Endothelial cell of umbilical vein (primary cell): Measurements from ENCODE around the gene DSCAML1. TPM values are rescaled to one million over a fixed set of nuclear protein-coding genes. Genes with fewer than 3 reads are reported as not detected.

ENCODE experiments used
- BruUV-seq: library from RNA; stranded (reverse); fragments of 400-500 nt; replicated peaks from 2 replicates; lab custom pipeline; 2021; lab: Mats Ljungman, UMichigan
- CTCF ChIA-PET: fragments of 300-600, 350-600 bp; sonication (Branson Sonifier 250); formaldehyde crosslinking; loops from one replicate; lab custom pipeline; 2021; ENCODE audit warnings: antibody characterized with exemption, inconsistent platforms; lab: Charles Lee
- POLR2A ChIA-PET: fragments of 300-600, 350-600 bp; sonication (Branson Sonifier 250); formaldehyde crosslinking; loops from one replicate; lab custom pipeline; 2021; ENCODE audit warnings: antibody characterized with exemption, inconsistent platforms; lab: Charles Lee
- DNase-seq: peaks from one replicate; pipeline ENCODE4 v3.0.0-alpha.2; 2011; ENCODE audit warnings: low read depth, low spot score
- FAIRE-seq: peaks from 2 replicates; lab custom pipeline; 2011; peaks lifted over from hg19 to GRCh38; lab: Jason Lieb, UNC
- H2AFZ ChIP-seq: 2 replicates; pipeline ENCODE4 v1.6.0; 2012; ENCODE audit warnings: low read depth, low read length, control low read depth, inconsistent platforms
- H3K27ac ChIP-seq: 2 replicates; pipeline ENCODE4 v1.5.1; 2011; ENCODE audit warnings: low read depth, mild to moderate bottlenecking, control low read depth, low read length, moderate library complexity; ENCODE audit not compliant: insufficient read depth
- H3K27me3 ChIP-seq, 2 experiments: 2 replicates each; pipeline versions ENCODE4 v1.6.0 to v1.6.1; 2011; ENCODE audit warnings: low read length in 2 of 2, mixed read lengths in 1 of 2; ENCODE audit not compliant: control insufficient read depth in 2 of 2, insufficient read depth in 2 of 2
- H3K36me3 ChIP-seq, 2 experiments: 2 replicates in 1 of 2; 3 replicates in 1 of 2; pipeline ENCODE4 v1.5.1; 2011; ENCODE audit warnings: low read length in 2 of 2, mild to moderate bottlenecking in 1 of 2, moderate library complexity in 1 of 2; ENCODE audit not compliant: control insufficient read depth in 2 of 2, insufficient read depth in 2 of 2; ENCODE audit errors: extremely low read depth in 1 of 2
- H3K4me1 ChIP-seq: 3 replicates; pipeline ENCODE4 v1.5.1; 2011; ENCODE audit warnings: mild to moderate bottlenecking, low read length; ENCODE audit not compliant: control insufficient read depth, insufficient read depth; ENCODE audit errors: extremely low read depth
- H3K4me2 ChIP-seq: 2 replicates; pipeline ENCODE4 v1.6.1; 2011; ENCODE audit warnings: low read length, control low read depth, mixed read lengths; ENCODE audit not compliant: insufficient read depth
- H3K4me3 ChIP-seq, 3 experiments: fragments of 200-600 bp in 1 of 3; sonication (generic), shearing (Covaris generic) in 1 of 3; replicated peaks in 1 of 3; 2 replicates each; pipeline ENCODE4 v1.5.1; 2011 to 2016; ENCODE audit warnings: control low read depth in 3 of 3, low read length in 3 of 3, mild to moderate bottlenecking in 2 of 3, inconsistent platforms in 1 of 3, low read depth in 1 of 3, moderate library complexity in 1 of 3; ENCODE audit not compliant: insufficient read depth in 1 of 3
- H3K79me2 ChIP-seq: 2 replicates; pipeline ENCODE4 v1.6.0; 2012; ENCODE audit warnings: low read length, inconsistent platforms; ENCODE audit not compliant: control insufficient read depth, insufficient read depth
- H3K9ac ChIP-seq: replicated peaks from 2 replicates; pipeline ENCODE3; 2011; ENCODE audit warnings: low read length, control low read depth; ENCODE audit not compliant: insufficient read depth; ENCODE audit errors: extremely low read depth
- H3K9me1 ChIP-seq: replicated peaks from 3 replicates; pipeline ENCODE4 v1.6.0; 2011; ENCODE audit warnings: mild to moderate bottlenecking, low read length; ENCODE audit not compliant: control insufficient read depth, insufficient read depth; ENCODE audit errors: extremely low read depth
- H3K9me3 ChIP-seq: replicated peaks from 2 replicates; pipeline ENCODE4 v1.5.1; 2012; ENCODE audit warnings: low read length, inconsistent platforms; ENCODE audit not compliant: control insufficient read depth, insufficient read depth
- H4K20me1 ChIP-seq: replicated peaks from 2 replicates; pipeline ENCODE3; 2011; ENCODE audit warnings: mild to moderate bottlenecking, low read length; ENCODE audit not compliant: control insufficient read depth, insufficient read depth; ENCODE audit errors: extremely low read depth
- CTCF ChIP-seq, 2 donors: IDR thresholded peaks; 1 replicate in 1 of 2; 2 replicates in 1 of 2; pipeline ENCODE4 v1.5.1; 2011; ENCODE audit warnings: low read length in 2 of 2, mild to moderate bottlenecking in 2 of 2, moderate library complexity in 2 of 2, control low read depth in 1 of 2, inconsistent platforms in 1 of 2, low read depth in 1 of 2; ENCODE audit not compliant: insufficient read depth in 1 of 2; ENCODE audit errors: extremely low read depth in 1 of 2
- EZH2 ChIP-seq: IDR thresholded peaks from 2 replicates; pipeline ENCODE4 v1.6.1; 2012; ENCODE audit warnings: borderline replicate concordance, low read depth, mild to moderate bottlenecking, moderate library complexity, low read length, inconsistent platforms; ENCODE audit not compliant: severe bottlenecking
- FOS ChIP-seq: IDR thresholded peaks from 2 replicates; pipeline ENCODE4 v1.6.1; 2011; ENCODE audit warnings: mild to moderate bottlenecking, low read length, moderate library complexity, borderline replicate concordance; ENCODE audit not compliant: insufficient read depth
- GATA2 ChIP-seq: IDR thresholded peaks from 2 replicates; pipeline ENCODE4 v1.7.0; 2011; ENCODE audit warnings: low read depth, mild to moderate bottlenecking, moderate library complexity, mixed read lengths, low read length; ENCODE audit not compliant: insufficient read length, insufficient read depth
- JUN ChIP-seq: IDR thresholded peaks from 2 replicates; pipeline ENCODE4 v1.6.1; 2011; ENCODE audit warnings: borderline replicate concordance, low read depth; ENCODE audit not compliant: insufficient read length, insufficient read depth
- MYC ChIP-seq: IDR thresholded peaks from one replicate; pipeline ENCODE4 v1.6.1; 2011; ENCODE audit warnings: mild to moderate bottlenecking, low read depth, low read length
- POLR2A ChIP-seq: IDR thresholded peaks from 2 replicates; pipeline ENCODE4 v1.6.1; 2012; ENCODE audit warnings: low read depth, mild to moderate bottlenecking, control low read depth, low read length
- POLR2AphosphoS5 ChIP-seq: IDR thresholded peaks from 2 replicates; pipeline ENCODE4 v1.6.1; 2012; ENCODE audit warnings: low read depth, mild to moderate bottlenecking, control low read depth, low read length, moderate library complexity; ENCODE audit not compliant: insufficient read depth
- dilution Hi-C: fragments of 300-500 bp; cut with MboI; formaldehyde crosslinking; loops from one replicate; pipeline ENCODE4 v1.15.0; 2019; ENCODE audit warnings: low sequenced_read_pairs; ENCODE audit not compliant: extremely low pct_ligation_motif_present
- intact Hi-C: fragments of 100-400 bp; cut with micrococcal nuclease; formaldehyde crosslinking; loops from one replicate; pipeline ENCODE4 v1.10.0; 2022
- polyA plus RNA-seq, 4 experiments: library from polyadenylated mRNA; depleted of rRNA in 3 of 4; stranded (reverse) in 3 of 4; unstranded in 1 of 4; fragments of >200 nt; gene quantifications; 2 replicates each; pipeline versions ENCODE4 v1.2.1 to v1.2.3, GENCODE V29; 2011 to 2012; ENCODE audit warnings: missing spikeins in 1 of 4
- total RNA-seq: library from RNA; stranded (reverse); gene quantifications from 2 replicates; pipeline ENCODE4 v1.2.3, GENCODE V29; 2021
- TF ChIP-seq, protein P1 (sequence below): IDR thresholded peaks from 2 replicates; pipeline ENCODE4 v1.6.1; 2011; ENCODE audit not compliant: insufficient read depth, insufficient read length

The DSCAML1 gene
- total and polyA plus RNA-seq, 2 donors (not counting 3 experiments of a cell fraction or from before 2014, with no cell fraction given), result not detected

DNA sequence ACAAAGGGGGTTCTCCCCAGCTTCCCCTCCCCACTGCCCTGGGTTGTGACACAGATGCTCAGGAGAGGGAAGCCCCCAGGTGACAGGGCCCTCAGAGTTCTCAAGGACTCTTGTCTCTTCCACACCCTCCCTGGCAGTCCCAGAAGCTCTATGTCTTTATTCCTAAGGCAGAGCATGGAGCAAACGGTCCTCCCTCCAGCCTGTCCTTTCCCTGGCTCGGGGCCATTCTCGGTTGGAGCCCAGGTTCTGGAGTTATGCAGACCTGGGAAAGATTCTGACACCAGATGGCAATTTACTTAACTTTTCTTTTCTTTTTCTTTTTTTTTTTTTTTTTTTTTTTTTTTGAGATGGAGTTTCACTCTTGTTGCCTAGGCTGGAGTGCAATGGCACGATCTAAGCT lies 282.8 kb downstream of the DSCAML1 start:
- no TSS peak for BruUV-seq
- POLR2A ChIA-PET, result no interaction called here
- no peaks in the 10 kb centered on the region for H3K9me1 ChIP-seq
- FAIRE-seq, result no peak
- TF ChIP-seq MYC (no peak), POLR2AphosphoS5 (no peak), CTCF (IDR thresholded peaks at IDR 0.05; ENCODE audit: extremely low read depth in 1 of 2, insufficient read depth in 1 of 2, low read depth in 1 of 2, low read length in 2 of 2) (no peak), POLR2A (no peak), GATA2 (no peak), EZH2 (no peak), FOS (no peak), JUN (no peak)
- TF ChIP-seq, protein P1, sequence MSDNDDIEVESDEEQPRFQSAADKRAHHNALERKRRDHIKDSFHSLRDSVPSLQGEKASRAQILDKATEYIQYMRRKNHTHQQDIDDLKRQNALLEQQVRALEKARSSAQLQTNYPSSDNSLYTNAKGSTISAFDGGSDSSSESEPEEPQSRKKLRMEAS, result no peak
- no peak overlapping the region for H2AFZ ChIP-seq
- no peak overlapping the region for H3K27ac ChIP-seq
- H3K36me3 ChIP-seq, result no peaks in the 10 kb centered on the region
- H3K4me3 ChIP-seq, result no peak overlapping the region
- H3K4me1 ChIP-seq, result no peaks in the 10 kb centered on the region
- H4K20me1 ChIP-seq, result no peaks in the 10 kb centered on the region
- no peak overlapping the region for H3K4me2 ChIP-seq
- no peak overlapping the region for H3K9ac ChIP-seq
- intact Hi-C loops (no loop called here), dilution Hi-C loops (no loop called here)
- no peak for DNase-seq
- CTCF ChIA-PET, result interaction anchor here (1.5 to 2.2 kb wide), 2 partner anchors 15 to 88 kb away, joined by 5 to 7 read pairs; no protein-coding TSS in a partner anchor
- H3K9me3 ChIP-seq, result no peaks in the 10 kb centered on the region
- H3K79me2 ChIP-seq, result no peaks in the 10 kb centered on the region
- no peaks in the 10 kb centered on the region for H3K27me3 ChIP-seq
